ENCODE data around the gene KAT2A. TPM values are rescaled to one million over a fixed set of nuclear protein-coding genes. Genes with fewer than 3 reads are reported as not detected.

Gene KAT2A
- total RNA-seq: 10 to 100 TPM; 37.8 to 51.5 (median 47.1) TPM
- polyA plus RNA-seq: 100 to 1,000 TPM; 101 to 168 (median 145) TPM
- long read RNA-seq, donor 1, partial matches to known transcripts: 0 of 5 reads
- long read RNA-seq, donor 1, other reads (novel, unspliced or antisense): 0 of 5 reads
- long read RNA-seq, donor 2, partial matches to known transcripts: 0 of 5 reads
- long read RNA-seq, donor 2, other reads (novel, unspliced or antisense): 0 of 5 reads

DNA sequence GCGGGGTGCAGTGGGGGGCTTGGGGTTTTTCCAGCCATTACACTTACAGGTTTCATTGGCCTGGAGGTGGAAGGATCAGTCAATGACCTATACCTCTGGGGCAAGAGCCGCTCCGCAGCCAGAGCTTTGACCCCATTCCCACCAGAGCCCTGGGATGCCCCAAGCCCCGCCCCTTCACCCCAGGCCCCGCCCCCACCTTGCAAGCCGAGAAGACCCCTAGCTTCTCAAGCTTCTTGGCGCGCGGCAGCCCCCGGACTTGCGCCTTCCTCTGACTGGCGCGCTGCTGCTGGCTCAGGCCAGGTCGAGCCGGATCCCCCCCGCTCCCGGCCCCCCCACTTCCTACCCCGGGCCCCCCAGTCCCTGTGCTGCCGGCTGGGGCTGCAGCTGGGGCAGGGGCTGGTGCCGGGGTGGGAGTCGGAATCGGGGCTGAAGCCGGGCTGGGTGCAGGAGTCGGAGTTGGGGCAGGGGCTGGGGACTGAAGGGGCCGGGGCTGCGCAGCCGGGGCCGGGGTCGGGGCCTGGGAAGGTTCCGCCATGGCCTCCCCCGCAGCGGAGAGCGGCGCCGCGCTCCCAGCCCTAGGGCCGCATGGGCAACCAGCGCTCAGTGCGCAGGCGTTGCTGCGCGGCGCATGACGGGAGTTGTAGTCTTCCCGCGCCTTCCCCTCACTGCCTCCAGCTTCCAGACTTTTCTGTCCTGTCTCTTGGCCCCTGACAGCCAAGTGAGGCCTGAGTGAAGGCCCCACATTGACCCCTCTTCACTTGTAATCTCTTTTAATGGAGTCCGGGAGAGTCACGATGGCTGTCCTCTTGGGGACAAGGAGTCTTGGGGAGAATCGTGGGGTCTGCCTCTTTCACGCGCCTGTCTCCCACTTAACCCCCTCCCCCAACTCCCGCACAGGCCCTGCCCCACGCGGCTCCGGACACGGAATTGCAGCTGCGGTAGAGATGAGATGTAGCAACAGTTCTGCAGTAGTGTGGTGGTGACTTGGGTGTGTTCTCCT, at the start of gene KAT2A:
Gene KAT2A (minus strand): TSS at position 598 of the 1,000 bp plus-strand sequence. CDS start 63 bp downstream, at position 535.
- intact Hi-C loops (cut with DNase I; ENCODE audit: low total_unique reads): no loop called here
- 6 to 10% (median 9%) methylated on average over 36 to 57 of the region's 57 CpGs for WGBS, 5 donors
- peak within 1 kb of the TSS in 7 of 8 donors; percentile 36 to 84 (median 69) for H3K27ac ChIP-seq

DNA sequence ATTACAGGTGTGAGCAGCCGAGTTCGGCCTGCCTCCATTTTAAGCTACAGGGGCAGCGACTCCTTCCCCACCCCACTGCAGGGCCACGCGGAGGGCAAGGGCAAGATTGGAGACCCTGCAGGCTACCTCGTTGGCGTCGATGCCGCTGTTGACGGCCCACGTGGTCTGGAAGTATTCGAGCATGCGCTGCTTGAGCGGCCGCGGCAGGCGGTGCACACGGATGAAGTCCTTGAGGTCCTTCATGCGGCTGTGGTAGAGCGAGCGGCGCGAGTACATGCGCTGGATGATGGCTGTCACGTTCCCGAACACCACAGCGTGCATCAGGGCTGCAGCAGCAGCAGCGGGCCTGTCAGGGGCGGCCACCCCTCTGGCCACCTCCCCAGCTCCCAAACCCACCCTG, 48.2 kb upstream of the KAT2A start:
- intact Hi-C loops (cut with DNase I; ENCODE audit: low total_unique reads): no loop called here
- 93 to 100% (median 97%) methylated on average over 2 to 29 of the region's 29 CpGs for WGBS, 5 donors
- Histone ChIP-seq H3K27ac (no peak overlapping the region), H3K4me1 (no peaks in the 10 kb centered on the region), H3K9me3 (no peaks in the 10 kb centered on the region), H3K4me3 (no peak overlapping the region), H3K27me3 (replicated peaks in 1 of 7) (no peaks in the 10 kb centered on the region), H3K36me3 (no peaks in the 10 kb centered on the region)
- TF ChIP-seq POLR2A (IDR thresholded peaks at IDR 0.05) (no peak), POLR2AphosphoS5 (IDR thresholded peaks at IDR 0.05) (no peak)
- TF ChIP-seq, protein P1, sequence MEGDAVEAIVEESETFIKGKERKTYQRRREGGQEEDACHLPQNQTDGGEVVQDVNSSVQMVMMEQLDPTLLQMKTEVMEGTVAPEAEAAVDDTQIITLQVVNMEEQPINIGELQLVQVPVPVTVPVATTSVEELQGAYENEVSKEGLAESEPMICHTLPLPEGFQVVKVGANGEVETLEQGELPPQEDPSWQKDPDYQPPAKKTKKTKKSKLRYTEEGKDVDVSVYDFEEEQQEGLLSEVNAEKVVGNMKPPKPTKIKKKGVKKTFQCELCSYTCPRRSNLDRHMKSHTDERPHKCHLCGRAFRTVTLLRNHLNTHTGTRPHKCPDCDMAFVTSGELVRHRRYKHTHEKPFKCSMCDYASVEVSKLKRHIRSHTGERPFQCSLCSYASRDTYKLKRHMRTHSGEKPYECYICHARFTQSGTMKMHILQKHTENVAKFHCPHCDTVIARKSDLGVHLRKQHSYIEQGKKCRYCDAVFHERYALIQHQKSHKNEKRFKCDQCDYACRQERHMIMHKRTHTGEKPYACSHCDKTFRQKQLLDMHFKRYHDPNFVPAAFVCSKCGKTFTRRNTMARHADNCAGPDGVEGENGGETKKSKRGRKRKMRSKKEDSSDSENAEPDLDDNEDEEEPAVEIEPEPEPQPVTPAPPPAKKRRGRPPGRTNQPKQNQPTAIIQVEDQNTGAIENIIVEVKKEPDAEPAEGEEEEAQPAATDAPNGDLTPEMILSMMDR (IDR thresholded peaks at IDR 0.05 in 8 of 11, conservative IDR thresholded peaks at IDR 0.05 in 3 of 11): no peak
- DNase-seq: no peak

More for the DNA sequence above, at the start of gene KAT2A:
- TF ChIP-seq, protein P1 (IDR thresholded peaks at IDR 0.05 in 8 of 11, conservative IDR thresholded peaks at IDR 0.05 in 3 of 11): no peak
- TF ChIP-seq POLR2A (IDR thresholded peaks at IDR 0.05) (peak in 1 of 3 donors; percentile 44), POLR2AphosphoS5 (IDR thresholded peaks at IDR 0.05) (peak; percentile 94 to 95 (median 95))
- DNase-seq: peak; percentile 95
- Histone ChIP-seq H3K4me1 (peaks cover 15 to 54% (median 37%) of the 10 kb centered on the region in 6 donors), H3K4me3 (peak within 1 kb of the TSS; percentile 77 to 99 (median 89)), H3K9me3 (no peaks in the 10 kb centered on the region), H3K36me3 (peaks cover 0 to 59% (median 26%) of the 10 kb centered on the region in 6 donors), H3K27me3 (replicated peaks in 1 of 7) (no peaks in the 10 kb centered on the region)

DNA sequence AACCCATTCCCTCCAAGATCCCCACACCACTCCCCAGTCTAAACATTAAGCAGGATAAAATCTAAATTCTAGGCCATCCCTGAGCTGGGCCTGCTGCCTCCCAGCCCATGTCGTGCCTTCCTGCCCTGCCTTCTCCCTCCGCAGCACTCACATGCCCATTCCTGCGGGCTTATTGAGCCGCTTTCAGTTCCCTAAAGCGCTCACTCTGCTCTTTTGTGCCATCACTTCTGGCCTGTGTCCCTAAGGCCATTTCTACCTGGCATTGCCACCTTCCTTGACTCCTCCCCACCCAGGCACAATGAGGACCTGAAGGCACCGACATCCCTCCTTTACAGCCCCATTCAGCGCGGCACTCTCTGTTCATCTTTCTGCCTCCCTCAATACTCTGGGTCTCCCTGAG, 46.6 kb upstream of the KAT2A start:
- TF ChIP-seq POLR2AphosphoS5 (IDR thresholded peaks at IDR 0.05) (no peak), POLR2A (IDR thresholded peaks at IDR 0.05) (no peak)
- TF ChIP-seq, protein P1 (IDR thresholded peaks at IDR 0.05 in 8 of 11, conservative IDR thresholded peaks at IDR 0.05 in 3 of 11): no peak
- whole genome bisulfite sequencing, 5 donors: 84 to 93% (median 92%) methylated on average over 8 of the region's 8 CpGs
- H3K9me3 ChIP-seq: no peaks in the 10 kb centered on the region

More for the DNA sequence above, 46.6 kb upstream of the KAT2A start:
- Histone ChIP-seq H3K4me3 (no peak overlapping the region), H3K4me1 (no peaks in the 10 kb centered on the region), H3K27ac (no peak overlapping the region), H3K36me3 (no peaks in the 10 kb centered on the region), H3K27me3 (replicated peaks in 1 of 7) (no peaks in the 10 kb centered on the region)
- no peak for DNase-seq
- intact Hi-C loops (cut with DNase I; ENCODE audit: low total_unique reads): no loop called here

Data from spleen (tissue), 13 donors.